Panc1 (cell line): ENCODE measurements around the gene KRT12. TPM values are rescaled to one million over a fixed set of nuclear protein-coding genes. Genes with fewer than 3 reads are reported as not detected.

Source experiments
- ATAC-seq: fragments of 200-7000 bp; cut with Tn5 transposase; 2 replicates; pipeline ENCODE4 v1.9.1; 2020; ENCODE audit warnings: mild to moderate bottlenecking, moderate library complexity
- BruUV-seq: library from RNA; stranded (reverse); fragments of 400-500 nt; replicated peaks from 2 replicates; lab custom pipeline; 2021; lab: Mats Ljungman, UMichigan
- CTCF ChIA-PET: fragments of 300-600 bp; sonication (Branson Sonifier 250); formaldehyde crosslinking; loops from one replicate; lab custom pipeline; 2022; ENCODE audit warnings: antibody characterized with exemption; lab: Charles Lee
- POLR2A ChIA-PET: fragments of 300-600 bp; sonication (Branson Sonifier 250); formaldehyde crosslinking; loops from one replicate; lab custom pipeline; 2022; ENCODE audit warnings: antibody characterized with exemption; lab: Charles Lee
- DNase-seq: peaks from one replicate; pipeline ENCODE4 v3.0.0-alpha.2; 2010; ENCODE audit warnings: low read depth, low spot score
- H3K27ac ChIP-seq: 2 replicates; pipeline ENCODE4 v1.5.1; 2011; ENCODE audit warnings: mild to moderate bottlenecking, low read length, inconsistent platforms
- H3K27me3 ChIP-seq: fragments of 200-500 bp; sonication (Bioruptor generic); 2 replicates; pipeline ENCODE4 v1.6.0; 2014; ENCODE audit warnings: low read length, inconsistent platforms; ENCODE audit not compliant: control insufficient read depth, insufficient read depth
- H3K36me3 ChIP-seq: fragments of 200-500 bp; sonication (Bioruptor generic); 2 replicates; pipeline ENCODE4 v1.5.1; 2014; ENCODE audit warnings: inconsistent platforms, mild to moderate bottlenecking, low read length, moderate library complexity; ENCODE audit not compliant: control insufficient read depth, insufficient read depth
- H3K4me1 ChIP-seq: 2 replicates; pipeline ENCODE4 v1.5.1; 2011; ENCODE audit warnings: inconsistent platforms, mild to moderate bottlenecking, low read length, moderate library complexity; ENCODE audit not compliant: control insufficient read depth, insufficient read depth
- H3K4me3 ChIP-seq, 2 experiments: 2 replicates each; pipeline ENCODE4 v1.5.1; 2011 to 2012; ENCODE audit warnings: low read depth in 2 of 2, low read length in 2 of 2, mild to moderate bottlenecking in 2 of 2, inconsistent platforms in 1 of 2, moderate library complexity in 1 of 2
- H3K9me3 ChIP-seq: fragments of 200-500 bp; sonication (Bioruptor generic); 2 replicates; pipeline ENCODE4 v1.5.1; 2014; ENCODE audit warnings: low read depth, mild to moderate bottlenecking, inconsistent platforms, low read length, moderate library complexity; ENCODE audit not compliant: control insufficient read depth, insufficient read depth
- POLR2AphosphoS5 ChIP-seq: IDR thresholded peaks from 2 replicates; pipeline ENCODE4 v1.6.1; 2012; ENCODE audit warnings: mild to moderate bottlenecking, low read depth, low read length, moderate library complexity
- SIN3A ChIP-seq: IDR thresholded peaks from 2 replicates; pipeline ENCODE4 v1.6.1; 2012; ENCODE audit warnings: low read depth, mild to moderate bottlenecking, low read length, moderate library complexity, borderline replicate concordance; ENCODE audit not compliant: insufficient read depth
- TCF7L2 ChIP-seq: IDR thresholded peaks from 2 replicates; pipeline ENCODE4 v1.6.1; 2011; ENCODE audit warnings: mild to moderate bottlenecking, low read depth, low read length, inconsistent platforms
- in situ Hi-C: cut with HindIII; loops from 2 replicates; pipeline ENCODE4 v1.10.0; 2016; ENCODE audit warnings: low sequenced_read_pairs, low pct_unique_long_range_greater_than_20kb
- intact Hi-C: fragments of 100-400 bp; cut with micrococcal nuclease; formaldehyde crosslinking; loops from one replicate; pipeline ENCODE4 v1.10.0; 2022; ENCODE audit not compliant: unreplicated experiment
- total RNA-seq: library from RNA; stranded (reverse); gene quantifications from one replicate; pipeline ENCODE4 v1.2.1, GENCODE V29; 2021; ENCODE audit not compliant: unreplicated experiment
- TF ChIP-seq, protein P1 (sequence below): fragments of 450-650 bp; IDR thresholded peaks from 2 replicates; pipeline ENCODE4 v1.5.1; 2017; ENCODE audit warnings: mild to moderate bottlenecking
- TF ChIP-seq, protein P2 (sequence below), 2 experiments: IDR thresholded peaks; 2 replicates each; pipeline ENCODE4 v1.6.1; 2011 to 2012; ENCODE audit warnings: low read depth in 2 of 2, control low read depth in 1 of 2, low read length in 1 of 2, mild to moderate bottlenecking in 1 of 2, moderate library complexity in 1 of 2; ENCODE audit not compliant: insufficient read depth in 1 of 2

The KRT12 gene
- total RNA-seq, 1 experiment from 2014 or later, result not detected

DNA sequence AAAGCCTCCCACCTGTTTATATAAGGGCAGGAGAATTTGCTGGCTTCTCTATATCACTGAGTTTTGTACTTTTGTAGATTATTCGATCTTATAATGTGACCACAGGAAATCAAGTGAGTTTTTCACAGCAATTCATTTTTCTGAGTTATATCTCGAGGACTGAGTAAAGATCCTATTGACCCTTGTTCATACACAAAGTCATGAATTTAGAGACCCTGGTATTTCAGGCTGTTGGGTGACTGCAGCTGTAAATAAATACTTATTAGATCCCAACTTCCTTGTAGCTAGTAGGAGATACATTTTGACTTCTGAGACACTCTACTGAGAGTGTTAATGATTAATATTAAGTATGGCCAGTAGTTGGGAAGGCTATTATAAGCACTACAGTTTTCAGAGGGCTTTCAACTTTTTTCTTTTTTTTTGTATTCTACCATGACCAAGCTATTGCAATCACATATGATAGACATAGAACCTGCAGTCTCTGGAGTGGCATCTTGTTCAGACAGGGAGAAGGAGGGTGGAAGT lies 21.2 kb upstream of the KRT12 start:
- Histone ChIP-seq H3K36me3 (no peaks in the 10 kb centered on the region), H3K9me3 (no peaks in the 10 kb centered on the region), H3K4me3 (no peak overlapping the region), H3K27ac (no peak overlapping the region), H3K4me1 (no peaks in the 10 kb centered on the region), H3K27me3 (peaks cover 7% of the 10 kb centered on the region)
- BruUV-seq, result no TSS peak
- no peak for ATAC-seq
- ChIA-PET CTCF (no interaction called here), POLR2A (no interaction called here)
- intact Hi-C loops, result no loop called here
- TF ChIP-seq POLR2AphosphoS5 (no peak), SIN3A (no peak), TCF7L2 (no peak)
- TF ChIP-seq, protein P1, sequence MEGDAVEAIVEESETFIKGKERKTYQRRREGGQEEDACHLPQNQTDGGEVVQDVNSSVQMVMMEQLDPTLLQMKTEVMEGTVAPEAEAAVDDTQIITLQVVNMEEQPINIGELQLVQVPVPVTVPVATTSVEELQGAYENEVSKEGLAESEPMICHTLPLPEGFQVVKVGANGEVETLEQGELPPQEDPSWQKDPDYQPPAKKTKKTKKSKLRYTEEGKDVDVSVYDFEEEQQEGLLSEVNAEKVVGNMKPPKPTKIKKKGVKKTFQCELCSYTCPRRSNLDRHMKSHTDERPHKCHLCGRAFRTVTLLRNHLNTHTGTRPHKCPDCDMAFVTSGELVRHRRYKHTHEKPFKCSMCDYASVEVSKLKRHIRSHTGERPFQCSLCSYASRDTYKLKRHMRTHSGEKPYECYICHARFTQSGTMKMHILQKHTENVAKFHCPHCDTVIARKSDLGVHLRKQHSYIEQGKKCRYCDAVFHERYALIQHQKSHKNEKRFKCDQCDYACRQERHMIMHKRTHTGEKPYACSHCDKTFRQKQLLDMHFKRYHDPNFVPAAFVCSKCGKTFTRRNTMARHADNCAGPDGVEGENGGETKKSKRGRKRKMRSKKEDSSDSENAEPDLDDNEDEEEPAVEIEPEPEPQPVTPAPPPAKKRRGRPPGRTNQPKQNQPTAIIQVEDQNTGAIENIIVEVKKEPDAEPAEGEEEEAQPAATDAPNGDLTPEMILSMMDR, result no peak
- TF ChIP-seq, protein P2, sequence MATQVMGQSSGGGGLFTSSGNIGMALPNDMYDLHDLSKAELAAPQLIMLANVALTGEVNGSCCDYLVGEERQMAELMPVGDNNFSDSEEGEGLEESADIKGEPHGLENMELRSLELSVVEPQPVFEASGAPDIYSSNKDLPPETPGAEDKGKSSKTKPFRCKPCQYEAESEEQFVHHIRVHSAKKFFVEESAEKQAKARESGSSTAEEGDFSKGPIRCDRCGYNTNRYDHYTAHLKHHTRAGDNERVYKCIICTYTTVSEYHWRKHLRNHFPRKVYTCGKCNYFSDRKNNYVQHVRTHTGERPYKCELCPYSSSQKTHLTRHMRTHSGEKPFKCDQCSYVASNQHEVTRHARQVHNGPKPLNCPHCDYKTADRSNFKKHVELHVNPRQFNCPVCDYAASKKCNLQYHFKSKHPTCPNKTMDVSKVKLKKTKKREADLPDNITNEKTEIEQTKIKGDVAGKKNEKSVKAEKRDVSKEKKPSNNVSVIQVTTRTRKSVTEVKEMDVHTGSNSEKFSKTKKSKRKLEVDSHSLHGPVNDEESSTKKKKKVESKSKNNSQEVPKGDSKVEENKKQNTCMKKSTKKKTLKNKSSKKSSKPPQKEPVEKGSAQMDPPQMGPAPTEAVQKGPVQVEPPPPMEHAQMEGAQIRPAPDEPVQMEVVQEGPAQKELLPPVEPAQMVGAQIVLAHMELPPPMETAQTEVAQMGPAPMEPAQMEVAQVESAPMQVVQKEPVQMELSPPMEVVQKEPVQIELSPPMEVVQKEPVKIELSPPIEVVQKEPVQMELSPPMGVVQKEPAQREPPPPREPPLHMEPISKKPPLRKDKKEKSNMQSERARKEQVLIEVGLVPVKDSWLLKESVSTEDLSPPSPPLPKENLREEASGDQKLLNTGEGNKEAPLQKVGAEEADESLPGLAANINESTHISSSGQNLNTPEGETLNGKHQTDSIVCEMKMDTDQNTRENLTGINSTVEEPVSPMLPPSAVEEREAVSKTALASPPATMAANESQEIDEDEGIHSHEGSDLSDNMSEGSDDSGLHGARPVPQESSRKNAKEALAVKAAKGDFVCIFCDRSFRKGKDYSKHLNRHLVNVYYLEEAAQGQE (IDR thresholded peaks at IDR 0.05; ENCODE audit: insufficient read depth in 1 of 2, low read depth in 2 of 2, low read length in 1 of 2), result no peak
- in situ Hi-C loops, result no loop called here
- no peak for DNase-seq

DNA sequence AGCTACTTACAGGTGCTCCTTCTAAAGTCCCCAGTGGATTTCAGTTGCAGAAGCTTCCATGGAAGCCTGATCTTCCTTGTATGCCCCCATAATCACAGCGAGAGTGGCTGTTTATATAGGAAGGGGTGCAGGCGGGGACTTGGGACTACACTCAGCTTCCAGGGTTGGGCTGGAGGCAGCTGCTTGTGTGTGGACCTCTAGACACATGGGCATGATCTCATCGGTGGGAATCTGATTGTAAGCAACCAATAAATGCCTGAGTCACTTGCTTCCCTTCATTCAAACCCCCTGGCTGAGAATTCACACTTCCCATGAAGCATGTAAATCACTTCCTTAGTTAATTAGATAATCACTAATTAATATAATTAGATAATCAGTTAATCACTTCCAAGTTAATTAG lies 19.1 kb upstream of the KRT12 start:
- DNase-seq (no peak), ATAC-seq (no peak)
- H3K4me1 ChIP-seq, result no peaks in the 10 kb centered on the region
- H3K27ac ChIP-seq, result no peak overlapping the region
- H3K9me3 ChIP-seq, result no peaks in the 10 kb centered on the region
- H3K36me3 ChIP-seq, result no peaks in the 10 kb centered on the region
- H3K4me3 ChIP-seq, result no peak overlapping the region
- ChIA-PET CTCF (interaction anchor here (0.5 kb wide), 1 partner anchor 23 kb away, joined by 3 read pairs; no protein-coding TSS in a partner anchor), POLR2A (no interaction called here)
- in situ Hi-C loops, result no loop called here
- intact Hi-C loops, result no loop called here
- TF ChIP-seq, protein P1, result no peak
- no peak for TF ChIP-seq POLR2AphosphoS5
- TF ChIP-seq, protein P2 (IDR thresholded peaks at IDR 0.05; ENCODE audit: insufficient read depth in 1 of 2, low read depth in 2 of 2, low read length in 1 of 2), result no peak
- BruUV-seq, result no TSS peak
- H3K27me3 ChIP-seq, result peaks cover 7% of the 10 kb centered on the region
